H9 (cell line): ENCODE results near the gene FN3KRP. TPM values are rescaled to one million over a fixed set of nuclear protein-coding genes. Genes with fewer than 3 reads are reported as not detected.

Experiments
- DNase-seq: peaks from one replicate; pipeline ENCODE4 v3.0.0-alpha.2; 2017
- H2AFZ ChIP-seq: one replicate; pipeline ENCODE4 v1.6.1; 2013; ENCODE audit warnings: mild to moderate bottlenecking, low read length, control low read depth, moderate library complexity
- H2AK5ac ChIP-seq: 2 replicates; pipeline ENCODE4 v1.6.1; 2013; ENCODE audit warnings: low read length, control low read depth, mixed read lengths; ENCODE audit not compliant: insufficient read length
- H2BK120ac ChIP-seq: one replicate; pipeline ENCODE4 v1.6.1; 2013; ENCODE audit warnings: low read depth, mild to moderate bottlenecking, low read length, control low read depth, inconsistent platforms; ENCODE audit not compliant: poor library complexity, severe bottlenecking
- H2BK12ac ChIP-seq: 2 replicates; pipeline ENCODE4 v1.6.1; 2013; ENCODE audit warnings: low read length, control low read depth, mixed read lengths, low read depth; ENCODE audit not compliant: insufficient read length
- H2BK15ac ChIP-seq: 2 replicates; pipeline ENCODE4 v1.6.1; 2013; ENCODE audit warnings: low read depth, low read length, control low read depth
- H2BK20ac ChIP-seq: one replicate; pipeline ENCODE4 v1.6.1; 2013; ENCODE audit warnings: low read depth, mild to moderate bottlenecking, low read length, control low read depth, inconsistent platforms; ENCODE audit not compliant: poor library complexity, severe bottlenecking
- H2BK5ac ChIP-seq: 2 replicates; pipeline ENCODE4 v1.6.1; 2013; ENCODE audit warnings: low read length, control low read depth, mixed read lengths; ENCODE audit not compliant: insufficient read length
- H3K14ac ChIP-seq: 2 replicates; pipeline ENCODE4 v1.6.1; 2013; ENCODE audit warnings: low read length, control low read depth; ENCODE audit not compliant: insufficient read depth
- H3K18ac ChIP-seq: 2 replicates; pipeline ENCODE4 v1.6.1; 2013; ENCODE audit warnings: low read depth, mild to moderate bottlenecking, mixed read lengths, low read length, control low read depth; ENCODE audit not compliant: insufficient read length
- H3K23ac ChIP-seq: 2 replicates; pipeline ENCODE4 v1.6.1; 2013; ENCODE audit warnings: low read length, control low read depth, mixed read lengths, low read depth; ENCODE audit not compliant: insufficient read length
- H3K23me2 ChIP-seq: 2 replicates; pipeline ENCODE4 v1.6.1; 2013; ENCODE audit warnings: low read depth, mild to moderate bottlenecking, mixed read lengths, low read length, control low read depth; ENCODE audit not compliant: insufficient read length, poor library complexity, severe bottlenecking
- H3K27ac ChIP-seq: 2 replicates; pipeline ENCODE4 v1.5.1; 2013; ENCODE audit warnings: low read length, control low read depth, mixed read lengths, low read depth; ENCODE audit not compliant: insufficient read length
- H3K27me3 ChIP-seq: 2 replicates; pipeline ENCODE4 v1.6.1; 2013; ENCODE audit warnings: low read length, control low read depth, inconsistent platforms; ENCODE audit not compliant: insufficient read depth
- H3K4ac ChIP-seq: 2 replicates; pipeline ENCODE4 v1.6.1; 2013; ENCODE audit warnings: low read depth, mild to moderate bottlenecking, control low read depth, inconsistent platforms, low read length, moderate library complexity
- H3K4me1 ChIP-seq: 2 replicates; pipeline ENCODE4 v1.6.1; 2013; ENCODE audit warnings: low read length, control low read depth, inconsistent platforms; ENCODE audit not compliant: insufficient read depth
- H3K4me2 ChIP-seq: 2 replicates; pipeline ENCODE4 v1.6.1; 2013; ENCODE audit warnings: low read length, control low read depth, mixed read lengths; ENCODE audit not compliant: insufficient read length, insufficient read depth
- H3K56ac ChIP-seq: 2 replicates; pipeline ENCODE4 v1.6.1; 2013; ENCODE audit warnings: low read depth, mild to moderate bottlenecking, mixed read lengths, low read length, control low read depth; ENCODE audit not compliant: insufficient read length
- H3K79me1 ChIP-seq: 2 replicates; pipeline ENCODE4 v1.6.1; 2013; ENCODE audit warnings: low read depth, mild to moderate bottlenecking, moderate library complexity, low read length, control low read depth, inconsistent platforms; ENCODE audit not compliant: insufficient read depth, poor library complexity, severe bottlenecking
- H3K79me2 ChIP-seq: 2 replicates; pipeline ENCODE4 v1.6.1; 2013; ENCODE audit warnings: low read length, control low read depth, inconsistent platforms; ENCODE audit not compliant: insufficient read depth
- H3K9ac ChIP-seq: 2 replicates; pipeline ENCODE4 v1.6.1; 2013; ENCODE audit warnings: low read length, control low read depth, mixed read lengths; ENCODE audit not compliant: insufficient read length; ENCODE audit errors: extremely low read depth
- H3K9me3 ChIP-seq: one replicate; pipeline ENCODE4 v1.6.1; 2013; ENCODE audit warnings: low read depth, low read length, inconsistent platforms; ENCODE audit not compliant: control insufficient read depth
- H3T11ph ChIP-seq: one replicate; pipeline ENCODE4 v1.6.1; 2013; ENCODE audit warnings: mild to moderate bottlenecking, low read length, control low read depth, inconsistent platforms
- H4K20me1 ChIP-seq: one replicate; pipeline ENCODE4 v1.6.1; 2013; ENCODE audit not compliant: control insufficient read depth, insufficient read length, insufficient read depth
- H4K5ac ChIP-seq: 2 replicates; pipeline ENCODE4 v1.6.1; 2013; ENCODE audit warnings: low read depth, mild to moderate bottlenecking, mixed read lengths, low read length, control low read depth; ENCODE audit not compliant: insufficient read length
- H4K8ac ChIP-seq: replicated peaks from 2 replicates; pipeline ENCODE4 v1.6.1; 2013; ENCODE audit warnings: low read length, control low read depth, mixed read lengths, low read depth; ENCODE audit not compliant: insufficient read length
- H4K91ac ChIP-seq: 2 replicates; pipeline ENCODE4 v1.6.1; 2013; ENCODE audit warnings: low read depth, mild to moderate bottlenecking, moderate library complexity, mixed read lengths, low read length, control low read depth; ENCODE audit not compliant: insufficient read length
- H3K27ac Mint-ChIP-seq, 3 experiments: 2 replicates in 2 of 3; 3 replicates in 1 of 3; pipeline ENCODE4 v1.8.0; 2020 to 2021; ENCODE audit warnings: mixed read lengths in 3 of 3, mild to moderate bottlenecking in 1 of 3, moderate library complexity in 1 of 3
- H3K27me3 Mint-ChIP-seq: 2 replicates; pipeline ENCODE4 v1.8.0; 2021; ENCODE audit warnings: low read depth, mild to moderate bottlenecking, moderate library complexity, mixed read lengths
- H3K36me3 Mint-ChIP-seq, 3 experiments: 2 replicates in 2 of 3; 3 replicates in 1 of 3; pipeline ENCODE4 v1.8.0; 2020 to 2021; ENCODE audit warnings: low read depth in 3 of 3, mixed read lengths in 3 of 3; ENCODE audit not compliant: insufficient read depth in 1 of 3
- H3K4me1 Mint-ChIP-seq, 2 experiments: 2 replicates each; pipeline ENCODE4 v1.8.0; 2020; ENCODE audit warnings: mixed read lengths in 2 of 2
- H3K4me3 Mint-ChIP-seq, 2 experiments: 2 replicates in 1 of 2; 3 replicates in 1 of 2; pipeline ENCODE4 v1.8.0; 2020 to 2021; ENCODE audit warnings: mild to moderate bottlenecking in 2 of 2, mixed read lengths in 2 of 2, moderate library complexity in 1 of 2
- H3K9me3 Mint-ChIP-seq, 2 experiments: 2 replicates in 1 of 2; 3 replicates in 1 of 2; pipeline ENCODE4 v1.8.0; 2020; ENCODE audit warnings: mild to moderate bottlenecking in 2 of 2, mixed read lengths in 2 of 2, moderate library complexity in 1 of 2
- CTCF ChIP-seq: fragments of 200-600 bp; sonication (generic); conservative IDR thresholded peaks from 3 replicates; pipeline ENCODE4 v1.8.0; 2021; ENCODE audit warnings: antibody characterized with exemption, mild to moderate bottlenecking
- WGBS: extraction: QIAGEN DNeasy Blood & Tissue Kit; methylation state at CpG from one replicate; pipeline ENCODE4 v1.1.7; 2013; ENCODE audit warnings: missing lambda C conversion rate, low lambda C conversion rate, mixed read lengths; ENCODE audit not compliant: insufficient read length; ENCODE audit errors: extremely low coverage; 5-methylcytosine and 5-hydroxymethylcytosine counted together
- total RNA-seq: library from RNA; stranded (reverse); gene quantifications from 2 replicates; pipeline ENCODE4 v1.2.1, GENCODE V29; 2021

FN3KRP gene
- total RNA-seq, 1 experiment from 2014 or later: 32.9 TPM

GRCh38 chr17:82745524-82745923 is 29.0 kb downstream of the FN3KRP start:
- no peak overlapping the region for H3K56ac ChIP-seq
- no peak overlapping the region for H2AFZ ChIP-seq
- Mint-ChIP-seq H3K4me3 (no peak overlapping the region), H3K27ac (no peak overlapping the region), H3K9me3 (peaks cover 20 to 28% of the 10 kb centered on the region in 2 experiments), H3K4me1 (peaks cover 24 to 25% of the 10 kb centered on the region in 2 experiments), H3K27me3 (peaks cover 16% of the 10 kb centered on the region), H3K36me3 (peaks cover 32 to 60% (median 54%) of the 10 kb centered on the region in 3 experiments)
- no peak overlapping the region for H2BK12ac ChIP-seq
- H4K8ac ChIP-seq: no peak overlapping the region
- no peak overlapping the region for H3K14ac ChIP-seq
- H2BK120ac ChIP-seq: no peak overlapping the region
- H2BK5ac ChIP-seq: no peak overlapping the region
- no peak overlapping the region for H2BK15ac ChIP-seq
- no CpG with 5 or more reads among the region's 8 CpGs for WGBS
- H3K79me1 ChIP-seq: no peaks in the 10 kb centered on the region
- H3K9ac ChIP-seq: no peak overlapping the region
- H3K4me2 ChIP-seq: no peak overlapping the region
- H4K5ac ChIP-seq: no peak overlapping the region
- H3K18ac ChIP-seq: no peak overlapping the region
- no peaks in the 10 kb centered on the region for H3K9me3 ChIP-seq
- H4K91ac ChIP-seq: no peak overlapping the region
- H3T11ph ChIP-seq: no peak overlapping the region
- peaks cover 5% of the 10 kb centered on the region for H3K23me2 ChIP-seq
- no peak overlapping the region for H3K23ac ChIP-seq
- DNase-seq: no peak
- no peak overlapping the region for H2AK5ac ChIP-seq
- peaks cover 4% of the 10 kb centered on the region; the same call in 1 of the 2 replicates for H3K27me3 ChIP-seq
- no peaks in the 10 kb centered on the region for H4K20me1 ChIP-seq
- H3K27ac ChIP-seq: no peak overlapping the region
- no peaks in the 10 kb centered on the region for H3K79me2 ChIP-seq
- no peak overlapping the region for H3K4ac ChIP-seq
- H3K4me1 ChIP-seq: peaks cover 3% of the 10 kb centered on the region; the same call in 1 of the 2 replicates
- H2BK20ac ChIP-seq: no peak overlapping the region
- TF ChIP-seq CTCF: no peak
